ENCODE results near the gene TBC1D1.

GRCh38 chr4:37896206-37896860 is 5.4 kb downstream of the TBC1D1 start:
- no peak for TF ChIP-seq POLR2AphosphoS5 (IDR thresholded peaks at IDR 0.05; ENCODE audit: low read depth, low read length)
- no peak for TF ChIP-seq POLR2A (IDR thresholded peaks at IDR 0.05; ENCODE audit: low read depth, low read length)
- no peak for TF ChIP-seq TAF1 (IDR thresholded peaks at IDR 0.05; ENCODE audit: borderline replicate concordance, low read depth, low read length)
